HL-60/S4 (cell line): ENCODE measurements around the gene SGIP1.
"Not testable (repeated sequence)": the region's sequence is repeated elsewhere in the genome, so short reads cannot be mapped to it uniquely, and the experiment has no call there.

Source experiments
- in situ Hi-C: fragments of 300-500 bp; cut with MboI; formaldehyde crosslinking; loops from 2 replicates; pipeline ENCODE4 v1.14.3; 2022; ENCODE audit warnings: low sequenced_read_pairs

Gene SGIP1

GRCh38 chr1:66791621-66792610, 258.0 kb downstream of the SGIP1 start:
- in situ Hi-C loops: no loop called here

- in situ Hi-C loops: not testable (repeated sequence)
These were observed 261.9 kb downstream of the SGIP1 start for GRCh38 chr1:66795839-66796238.
